Esophagus muscularis mucosa (tissue), 3 donors: ENCODE data around the gene GPBP1.

ENCODE experiments used
- CTCF ChIP-seq, 3 experiments: fragments of 200-600 bp in 2 of 3; fragments of 450-650 bp in 1 of 3; sonication (generic) in 2 of 3; IDR thresholded peaks; one replicate each; pipeline ENCODE4 v1.5.1; 2017 to 2019; ENCODE audit warnings: antibody characterized with exemption in 3 of 3, mild to moderate bottlenecking in 2 of 3, moderate library complexity in 1 of 3
- POLR2A ChIP-seq: fragments of 450-650 bp; IDR thresholded peaks from one replicate; pipeline ENCODE4 v1.6.1; 2017; ENCODE audit warnings: antibody characterized with exemption, moderate library complexity, mild to moderate bottlenecking, low read depth
- POLR2AphosphoS5 ChIP-seq, 2 donors: sonication (generic); formaldehyde crosslinking; IDR thresholded peaks; one replicate each; pipeline ENCODE4 v1.6.1; 2017; ENCODE audit warnings: antibody characterized with exemption in 2 of 2

DNA sequence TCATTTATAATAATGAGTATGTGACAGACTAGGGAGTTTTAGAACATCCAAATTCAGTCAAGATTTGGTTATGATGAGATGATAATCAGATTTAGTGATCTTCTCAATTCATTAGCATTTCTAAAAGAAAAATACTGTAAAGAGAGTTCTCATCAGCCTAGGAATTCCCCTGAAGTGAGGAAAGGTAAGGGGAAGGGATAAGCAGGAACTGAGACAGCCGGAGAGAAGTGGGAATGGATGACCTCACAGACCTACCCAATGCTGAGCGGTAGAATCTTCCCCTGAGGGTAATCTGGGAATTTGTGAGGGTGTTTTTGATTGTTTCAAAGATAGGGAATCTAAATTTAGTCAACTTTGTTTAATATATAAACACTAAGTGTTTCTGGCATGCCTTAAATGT is 16.7 kb upstream of the GPBP1 start:
- TF ChIP-seq POLR2A (no peak), POLR2AphosphoS5 (IDR thresholded peaks at IDR 0.05) (no peak), CTCF (IDR thresholded peaks at IDR 0.05) (no peak)
